Pancreas (tissue), 10 donors: ENCODE measurements around the gene INO80C. TPM values are rescaled to one million over a fixed set of nuclear protein-coding genes. Genes with fewer than 3 reads are reported as not detected.

Experiments used
- ATAC-seq, 4 donors: fragments of 200-7000 bp; cut with Tn5 transposase; one replicate each; pipeline versions ENCODE4 v1.8.0 to v1.9.1; 2020; ENCODE audit warnings: mild to moderate bottlenecking in 4 of 4, moderate library complexity in 4 of 4
- DNase-seq, 6 donors: peaks; one replicate each; pipeline ENCODE4 v3.0.0-alpha.2; 2020
- FAIRE-seq: peaks from 2 replicates; lab custom pipeline; 2012; peaks lifted over from hg19 to GRCh38; lab: Jason Lieb, UNC
- H3K27ac ChIP-seq, 4 donors: fragments of 200-600 bp; sonication (generic); 1 replicate in 3 of 4; 2 replicates in 1 of 4; pipeline versions ENCODE4 v1.5.0 to v1.8.0; 2020
- H3K27me3 ChIP-seq, 4 donors: fragments of 200-600 bp; one replicate each; pipeline ENCODE4 v1.8.0; 2021
- H3K36me3 ChIP-seq, 3 donors: fragments of 200-600 bp; sonication (generic) in 1 of 3; one replicate each; pipeline versions ENCODE4 v1.5.0 to v1.8.0; 2020 to 2021
- H3K4me1 ChIP-seq, 3 donors: fragments of 200-600 bp; one replicate each; pipeline ENCODE4 v1.8.0; 2021
- H3K4me3 ChIP-seq, 4 donors: fragments of 200-600 bp; sonication (generic) in 2 of 4; one replicate each; pipeline versions ENCODE4 v1.5.0 to v1.8.0; 2020 to 2021
- H3K9me3 ChIP-seq, 4 donors: fragments of 200-600 bp; one replicate each; pipeline ENCODE4 v1.8.0; 2021
- CTCF ChIP-seq, 4 donors: fragments of 200-600 bp; sonication (generic) in 3 of 4; IDR thresholded peaks; one replicate each; pipeline versions ENCODE4 v1.5.0 to v1.8.0; 2021; ENCODE audit warnings: antibody characterized with exemption in 4 of 4
- WGBS, 2 donors: extraction: QIAGEN DNeasy Blood & Tissue Kit; methylation state at CpG; one replicate each; pipeline ENCODE4 v1.1.7; 2013; 5-methylcytosine and 5-hydroxymethylcytosine counted together
- intact Hi-C, 3 donors: fragments of 100-400 bp; cut with DNase I; formaldehyde crosslinking; loops; one replicate each; pipeline versions ENCODE4 v1.11.1 to v1.14.2; 2022
- polyA plus RNA-seq, 2 donors: library from polyadenylated mRNA; stranded (reverse); fragments of 200-250 nt; gene quantifications; one replicate each; pipeline ENCODE4 v1.2.3, GENCODE V29; 2013
- total RNA-seq, 6 donors: library from RNA; stranded (reverse); fragmentation: NEBNext Ultra II Directional in 4 of 6; extraction: Animal tissue kit (Norgen Biotek cat#: 25700) in 4 of 6; gene quantifications; one replicate each; pipeline versions ENCODE4 v1.2.1 to v1.2.4, GENCODE V29; 2021 to 2023
- donor health status: healthy with polysubstance abuse.
- donor health status: DM: no; HTN: no; CAD: no; lungs with moderate emphysema.
- donor health status: DM: no; HTN: no; CAD: no.
- donor health status: control.
- donor health status: control.
- donor health status: Bipolar disorder and iron deficiency.
- donor health status: DM: yes; HTN: yes; CAD: no.
- donor health status: DM: no; HTN: no; CAD: no.
- donor health status: DM: no; HTN: no; CAD: no.
- donor health status: DM: yes; HTN: yes; CAD: no.

INO80C gene
- total and polyA plus RNA-seq, 8 donors, result 6.1 to 25.6 (median 9.8) TPM

GRCh38 chr18:35451032-35451431 lies 46.7 kb downstream of the INO80C start:
- Histone ChIP-seq H3K4me1 (no peaks in the 10 kb centered on the region), H3K4me3 (no peak overlapping the region), H3K27me3 (no peaks in the 10 kb centered on the region), H3K9me3 (no peaks in the 10 kb centered on the region), H3K36me3 (no peaks in the 10 kb centered on the region), H3K27ac (no peak overlapping the region)
- ATAC-seq, result no peak
- WGBS, 2 donors, result 51 to 69% methylated on average over 3 of the region's 3 CpGs
- no peak for TF ChIP-seq CTCF (IDR thresholded peaks at IDR 0.05)
- intact Hi-C loops, result no loop called here
- DNase-seq, result no peak
- no peak for FAIRE-seq

- no peak for DNase-seq
- no peak for ATAC-seq
- Histone ChIP-seq H3K27ac (no peak overlapping the region), H3K27me3 (no peaks in the 10 kb centered on the region), H3K9me3 (no peaks in the 10 kb centered on the region), H3K36me3 (no peaks in the 10 kb centered on the region), H3K4me3 (no peak overlapping the region), H3K4me1 (no peaks in the 10 kb centered on the region)
- FAIRE-seq, result no peak
- 81 to 92% methylated on average over 6 of the region's 6 CpGs for WGBS, 2 donors
- no peak for TF ChIP-seq CTCF (IDR thresholded peaks at IDR 0.05)
- intact Hi-C loops, result no loop called here
These were observed 53.1 kb downstream of the INO80C start for GRCh38 chr18:35444636-35445035.

GRCh38 chr18:35443847-35444246 lies 53.9 kb downstream of the INO80C start:
- no peak for TF ChIP-seq CTCF (IDR thresholded peaks at IDR 0.05)
- WGBS, 2 donors, result 49 to 93% methylated on average over 2 of the region's 2 CpGs
- FAIRE-seq, result no peak
- no peak for ATAC-seq
- Histone ChIP-seq H3K4me3 (no peak overlapping the region), H3K27me3 (no peaks in the 10 kb centered on the region), H3K27ac (no peak overlapping the region), H3K4me1 (no peaks in the 10 kb centered on the region), H3K36me3 (no peaks in the 10 kb centered on the region), H3K9me3 (no peaks in the 10 kb centered on the region)
- intact Hi-C loops, result no loop called here
- DNase-seq, result no peak

GRCh38 chr18:35443434-35443833 lies 54.3 kb downstream of the INO80C start:
- Histone ChIP-seq H3K4me1 (no peaks in the 10 kb centered on the region), H3K4me3 (no peak overlapping the region), H3K9me3 (no peaks in the 10 kb centered on the region), H3K36me3 (no peaks in the 10 kb centered on the region), H3K27ac (no peak overlapping the region), H3K27me3 (no peaks in the 10 kb centered on the region)
- ATAC-seq (no peak), DNase-seq (no peak), FAIRE-seq (no peak)
- no peak for TF ChIP-seq CTCF (IDR thresholded peaks at IDR 0.05)
- intact Hi-C loops, result no loop called here
- 80 to 84% methylated on average over 3 of the region's 3 CpGs for WGBS, 2 donors

GRCh38 chr18:35442701-35443100 lies 55.1 kb downstream of the INO80C start:
- ATAC-seq, result no peak
- no peak for DNase-seq
- Histone ChIP-seq H3K9me3 (no peaks in the 10 kb centered on the region), H3K27me3 (no peaks in the 10 kb centered on the region), H3K27ac (no peak overlapping the region), H3K36me3 (no peaks in the 10 kb centered on the region), H3K4me3 (no peak overlapping the region), H3K4me1 (no peaks in the 10 kb centered on the region)
- no peak for TF ChIP-seq CTCF (IDR thresholded peaks at IDR 0.05)
- FAIRE-seq, result no peak
- intact Hi-C loops, result no loop called here
- 61 to 63% methylated on average over 5 of the region's 5 CpGs for WGBS, 2 donors
